Liver (tissue), 9 donors: Measurements from ENCODE around the gene LY6G6F. TPM values are rescaled to one million over a fixed set of nuclear protein-coding genes. Genes with fewer than 3 reads are reported as not detected.

Experiments
- DNase-seq: peaks from one replicate; pipeline ENCODE4 v3.0.0-alpha.2; 2017; ENCODE audit warnings: low spot score
- H3K27ac ChIP-seq, 2 donors: one replicate each; pipeline ENCODE4 v1.7.0; 2013; ENCODE audit warnings: inconsistent platforms in 2 of 2, low read length in 2 of 2, control low read depth in 1 of 2, low read depth in 1 of 2, mild to moderate bottlenecking in 1 of 2
- H3K27me3 ChIP-seq, 4 donors: one replicate each; pipeline versions ENCODE4 v1.6.1 to v1.7.0; 2013; ENCODE audit warnings: low read length in 3 of 4, inconsistent platforms in 1 of 4, mild to moderate bottlenecking in 1 of 4, moderate library complexity in 1 of 4; ENCODE audit not compliant: control insufficient read depth in 4 of 4, insufficient read depth in 4 of 4
- H3K36me3 ChIP-seq, 4 donors: one replicate each; pipeline versions ENCODE4 v1.6.1 to v1.7.0; 2013; ENCODE audit warnings: low read length in 3 of 4, mild to moderate bottlenecking in 3 of 4, low read depth in 1 of 4, moderate library complexity in 1 of 4; ENCODE audit not compliant: control insufficient read depth in 4 of 4, insufficient read depth in 3 of 4
- H3K4me1 ChIP-seq, 4 donors: one replicate each; pipeline versions ENCODE4 v1.6.1 to v1.7.0; 2013; ENCODE audit warnings: low read length in 3 of 4, mild to moderate bottlenecking in 3 of 4, moderate library complexity in 1 of 4; ENCODE audit not compliant: control insufficient read depth in 4 of 4, insufficient read depth in 4 of 4
- H3K4me3 ChIP-seq, 3 donors: one replicate each; pipeline versions ENCODE4 v1.6.1 to v1.7.0; 2013; ENCODE audit warnings: low read length in 3 of 3, control low read depth in 1 of 3, low read depth in 1 of 3, mild to moderate bottlenecking in 1 of 3
- H3K9ac ChIP-seq, 2 donors: one replicate each; pipeline ENCODE4 v1.7.0; 2013; ENCODE audit warnings: low read length in 2 of 2, mild to moderate bottlenecking in 2 of 2, moderate library complexity in 2 of 2, control low read depth in 1 of 2, low read depth in 1 of 2
- H3K9me3 ChIP-seq, 4 donors: one replicate each; pipeline versions ENCODE4 v1.6.1 to v1.7.0; 2013; ENCODE audit warnings: low read length in 3 of 4; ENCODE audit not compliant: control insufficient read depth in 4 of 4
- EGR1 ChIP-seq, 2 donors: IDR thresholded peaks; 2 replicates each; pipeline ENCODE4 v1.6.1; 2016 to 2018; ENCODE audit warnings: antibody characterized with exemption in 2 of 2, low read depth in 2 of 2
- FOXA2 ChIP-seq: IDR thresholded peaks from 2 replicates; pipeline ENCODE4 v1.6.1; 2016; ENCODE audit warnings: antibody characterized with exemption
- GABPA ChIP-seq, 2 donors: IDR thresholded peaks in 1 of 2; conservative IDR thresholded peaks in 1 of 2; 2 replicates each; pipeline ENCODE4 v1.6.1; 2016; ENCODE audit warnings: antibody characterized with exemption in 2 of 2, mild to moderate bottlenecking in 1 of 2, moderate library complexity in 1 of 2
- HNF4G ChIP-seq: IDR thresholded peaks from 2 replicates; pipeline ENCODE4 v1.6.1; 2016; ENCODE audit warnings: antibody characterized with exemption
- JUND ChIP-seq, 2 donors: IDR thresholded peaks; 2 replicates each; pipeline ENCODE4 v1.6.1; 2016; ENCODE audit warnings: antibody characterized with exemption in 2 of 2
- NR2F2 ChIP-seq: IDR thresholded peaks from 2 replicates; pipeline ENCODE4 v1.6.1; 2016; ENCODE audit warnings: antibody characterized with exemption
- RAD21 ChIP-seq, 2 donors: IDR thresholded peaks; 2 replicates each; pipeline ENCODE4 v1.6.1; 2016; ENCODE audit warnings: antibody characterized with exemption in 2 of 2, mild to moderate bottlenecking in 2 of 2
- RXRA ChIP-seq, 2 donors: IDR thresholded peaks; 2 replicates each; pipeline ENCODE4 v1.6.1; 2017 to 2018; ENCODE audit warnings: antibody characterized with exemption in 2 of 2, mild to moderate bottlenecking in 1 of 2
- SP1 ChIP-seq: IDR thresholded peaks from 2 replicates; pipeline ENCODE4 v1.6.1; 2018; ENCODE audit warnings: antibody characterized with exemption, mild to moderate bottlenecking
- TAF1 ChIP-seq: conservative IDR thresholded peaks from 2 replicates; pipeline ENCODE4 v1.6.1; 2016; ENCODE audit warnings: antibody characterized with exemption, mild to moderate bottlenecking
- YY1 ChIP-seq: IDR thresholded peaks from 2 replicates; pipeline ENCODE4 v1.6.1; 2016; ENCODE audit warnings: antibody characterized with exemption, mild to moderate bottlenecking
- WGBS: extraction: QIAGEN DNeasy Blood & Tissue Kit; methylation state at CpG from one replicate; pipeline ENCODE4 v1.1.7; 2013; 5-methylcytosine and 5-hydroxymethylcytosine counted together
- polyA plus RNA-seq, 2 donors: library from polyadenylated mRNA; stranded (reverse) in 1 of 2; unstranded in 1 of 2; fragments of 200-250 nt in 1 of 2; fragments of >200 nt in 1 of 2; fragmentation: Nextera tagmentation in 1 of 2; extraction: Ambion mirVana in 1 of 2; gene quantifications; one replicate each; pipeline versions ENCODE4 v1.2.1 to v1.2.3, GENCODE V29; 2013 to 2015
- total RNA-seq, 2 donors: library from RNA; depleted of rRNA; stranded (reverse); fragments of >200 nt; gene quantifications; one replicate each; pipeline ENCODE4 v1.2.3, GENCODE V29; 2014
- TF ChIP-seq, protein P1 (sequence below): fragments of 150-350 bp; IDR thresholded peaks from 2 replicates; pipeline ENCODE4 v1.5.1; 2017; ENCODE audit warnings: improper control_type of control experiment, low read depth, low read length; ENCODE audit not compliant: missing input control
- TF ChIP-seq, protein P2 (sequence below): IDR thresholded peaks from 2 replicates; pipeline ENCODE4 v1.6.1; 2016; ENCODE audit warnings: antibody characterized with exemption
- TF ChIP-seq, protein P3 (sequence below): IDR thresholded peaks from 2 replicates; pipeline ENCODE4 v1.6.1; 2016; ENCODE audit warnings: antibody characterized with exemption
- donor health status: healthy.
- donor health status: healthy.
- donor health status: healthy.
- donor health status: healthy.
- donor health status: healthy.

Gene LY6G6F
- total and polyA plus RNA-seq, 4 donors, result 0.08 to 3.2 TPM; not detected in 2

- no peak overlapping the region for H3K27ac ChIP-seq
- no peak overlapping the region for H3K4me3 ChIP-seq
- WGBS, result 85% methylated on average over 11 of the region's 11 CpGs
- no peak for DNase-seq
- TF ChIP-seq RAD21 (IDR thresholded peaks at IDR 0.05) (peak in 1 of 2 donors; percentile 17), HNF4G (no peak)
- H3K36me3 ChIP-seq, result peaks cover 4 to 82% (median 61%) of the 10 kb centered on the region in 4 donors
- H3K27me3 ChIP-seq, result no peaks in the 10 kb centered on the region
- no peaks in the 10 kb centered on the region for H3K9me3 ChIP-seq
- H3K4me1 ChIP-seq, result no peaks in the 10 kb centered on the region
- no peak overlapping the region for H3K9ac ChIP-seq
Measured at GRCh38 chr6:31689249-31690110, 17.2 kb upstream of the LY6G6F start.

GRCh38 chr6:31690231-31691077 is 16.2 kb upstream of the LY6G6F start:
- 70% methylated on average over 10 of the region's 10 CpGs for WGBS
- no peaks in the 10 kb centered on the region for H3K4me1 ChIP-seq
- peaks cover 4 to 88% (median 65%) of the 10 kb centered on the region in 4 donors for H3K36me3 ChIP-seq
- no peak overlapping the region for H3K9ac ChIP-seq
- H3K27me3 ChIP-seq, result no peaks in the 10 kb centered on the region
- H3K27ac ChIP-seq, result no peak overlapping the region
- no peaks in the 10 kb centered on the region for H3K9me3 ChIP-seq
- TF ChIP-seq FOXA2 (no peak), HNF4G (no peak), TAF1 (no peak), NR2F2 (no peak), GABPA (IDR thresholded peaks at IDR 0.05 in 1 of 2, conservative IDR thresholded peaks at IDR 0.05 in 1 of 2) (no peak), RAD21 (IDR thresholded peaks at IDR 0.05) (no peak), YY1 (no peak), EGR1 (IDR thresholded peaks at IDR 0.05; ENCODE audit: low read depth in 2 of 2) (no peak), JUND (IDR thresholded peaks at IDR 0.05) (no peak), RXRA (IDR thresholded peaks at IDR 0.05) (no peak), SP1 (no peak)
- TF ChIP-seq, protein P1, sequence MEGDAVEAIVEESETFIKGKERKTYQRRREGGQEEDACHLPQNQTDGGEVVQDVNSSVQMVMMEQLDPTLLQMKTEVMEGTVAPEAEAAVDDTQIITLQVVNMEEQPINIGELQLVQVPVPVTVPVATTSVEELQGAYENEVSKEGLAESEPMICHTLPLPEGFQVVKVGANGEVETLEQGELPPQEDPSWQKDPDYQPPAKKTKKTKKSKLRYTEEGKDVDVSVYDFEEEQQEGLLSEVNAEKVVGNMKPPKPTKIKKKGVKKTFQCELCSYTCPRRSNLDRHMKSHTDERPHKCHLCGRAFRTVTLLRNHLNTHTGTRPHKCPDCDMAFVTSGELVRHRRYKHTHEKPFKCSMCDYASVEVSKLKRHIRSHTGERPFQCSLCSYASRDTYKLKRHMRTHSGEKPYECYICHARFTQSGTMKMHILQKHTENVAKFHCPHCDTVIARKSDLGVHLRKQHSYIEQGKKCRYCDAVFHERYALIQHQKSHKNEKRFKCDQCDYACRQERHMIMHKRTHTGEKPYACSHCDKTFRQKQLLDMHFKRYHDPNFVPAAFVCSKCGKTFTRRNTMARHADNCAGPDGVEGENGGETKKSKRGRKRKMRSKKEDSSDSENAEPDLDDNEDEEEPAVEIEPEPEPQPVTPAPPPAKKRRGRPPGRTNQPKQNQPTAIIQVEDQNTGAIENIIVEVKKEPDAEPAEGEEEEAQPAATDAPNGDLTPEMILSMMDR, result no peak
- TF ChIP-seq, protein P2, sequence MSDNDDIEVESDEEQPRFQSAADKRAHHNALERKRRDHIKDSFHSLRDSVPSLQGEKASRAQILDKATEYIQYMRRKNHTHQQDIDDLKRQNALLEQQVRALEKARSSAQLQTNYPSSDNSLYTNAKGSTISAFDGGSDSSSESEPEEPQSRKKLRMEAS, result no peak
- TF ChIP-seq, protein P3, sequence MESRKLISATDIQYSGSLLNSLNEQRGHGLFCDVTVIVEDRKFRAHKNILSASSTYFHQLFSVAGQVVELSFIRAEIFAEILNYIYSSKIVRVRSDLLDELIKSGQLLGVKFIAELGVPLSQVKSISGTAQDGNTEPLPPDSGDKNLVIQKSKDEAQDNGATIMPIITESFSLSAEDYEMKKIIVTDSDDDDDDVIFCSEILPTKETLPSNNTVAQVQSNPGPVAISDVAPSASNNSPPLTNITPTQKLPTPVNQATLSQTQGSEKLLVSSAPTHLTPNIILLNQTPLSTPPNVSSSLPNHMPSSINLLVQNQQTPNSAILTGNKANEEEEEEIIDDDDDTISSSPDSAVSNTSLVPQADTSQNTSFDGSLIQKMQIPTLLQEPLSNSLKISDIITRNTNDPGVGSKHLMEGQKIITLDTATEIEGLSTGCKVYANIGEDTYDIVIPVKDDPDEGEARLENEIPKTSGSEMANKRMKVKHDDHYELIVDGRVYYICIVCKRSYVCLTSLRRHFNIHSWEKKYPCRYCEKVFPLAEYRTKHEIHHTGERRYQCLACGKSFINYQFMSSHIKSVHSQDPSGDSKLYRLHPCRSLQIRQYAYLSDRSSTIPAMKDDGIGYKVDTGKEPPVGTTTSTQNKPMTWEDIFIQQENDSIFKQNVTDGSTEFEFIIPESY, result no peak
- DNase-seq, result peak; percentile 54
- no peak overlapping the region for H3K4me3 ChIP-seq
